ENCODE results near the gene CACNA1G.

CACNA1G gene

GRCh38 chr17:50560185-50560824 lies at the start of gene CACNA1G:
Gene CACNA1G, plus strand, starts transcription at chr17:50560715. Its CDS starts 745 bp downstream, at chr17:50561460.
- Histone ChIP-seq H3K4me3 (ENCODE audit: low read depth, low read length) (peak within 1 kb of the TSS; percentile 78), H3K36me3 (peaks cover 8% of the 10 kb centered on the region), H3K27me3 (ENCODE audit: insufficient read depth, low read depth, severe bottlenecking) (no peaks in the 10 kb centered on the region), H3K9me3 (ENCODE audit: severe bottlenecking) (no peaks in the 10 kb centered on the region), H3K27ac (peak within 1 kb of the TSS; percentile 89)
- peak; percentile 97 for DNase-seq
- 0 out of 2 replicates have a peak, but pooled peaks have one; percentile 10 for TF ChIP-seq CTCF (IDR thresholded peaks at IDR 0.05; ENCODE audit: low read depth, low read length)

DNA sequence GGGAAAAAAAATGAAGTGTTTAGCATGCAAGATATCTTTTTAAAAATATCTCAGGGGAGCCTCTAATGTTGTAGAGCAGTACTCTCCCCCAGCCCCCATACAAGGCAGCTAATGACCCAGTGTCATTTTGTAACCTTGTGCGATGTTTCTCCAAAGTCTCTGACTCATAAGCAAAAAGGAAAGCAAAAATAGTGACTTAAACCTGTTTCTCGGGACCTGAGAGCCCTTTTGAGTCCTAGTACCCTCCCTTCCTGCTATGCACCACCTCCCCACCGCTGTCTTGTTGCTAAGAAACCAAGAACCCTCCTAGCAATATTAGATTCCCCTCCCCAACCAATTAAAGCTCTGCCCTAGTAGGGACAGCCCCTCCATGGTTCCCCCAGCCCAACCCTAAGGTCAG lies 49.5 kb upstream of the CACNA1G start:
- no peaks in the 10 kb centered on the region for H3K27me3 ChIP-seq (ENCODE audit: insufficient read depth, low read depth, severe bottlenecking)
- no peak for TF ChIP-seq CTCF (IDR thresholded peaks at IDR 0.05; ENCODE audit: low read depth, low read length)
- H3K4me3 ChIP-seq (ENCODE audit: low read depth, low read length) = no peak overlapping the region
- no peaks in the 10 kb centered on the region for H3K9me3 ChIP-seq (ENCODE audit: severe bottlenecking)
- no peaks in the 10 kb centered on the region for H3K36me3 ChIP-seq
- no peak for DNase-seq
- H3K27ac ChIP-seq = no peak overlapping the region

GRCh38 chr17:50513495-50513894 lies 47.0 kb upstream of the CACNA1G start:
- no peak for DNase-seq
- Histone ChIP-seq H3K27me3 (ENCODE audit: insufficient read depth, low read depth, severe bottlenecking) (no peaks in the 10 kb centered on the region), H3K36me3 (no peaks in the 10 kb centered on the region), H3K27ac (no peak overlapping the region), H3K4me3 (ENCODE audit: low read depth, low read length) (no peak overlapping the region), H3K9me3 (ENCODE audit: severe bottlenecking) (no peaks in the 10 kb centered on the region)
- TF ChIP-seq CTCF (IDR thresholded peaks at IDR 0.05; ENCODE audit: low read depth, low read length) = no peak

GRCh38 chr17:50514388-50514787 lies 46.1 kb upstream of the CACNA1G start:
- Histone ChIP-seq H3K36me3 (no peaks in the 10 kb centered on the region), H3K9me3 (ENCODE audit: severe bottlenecking) (no peaks in the 10 kb centered on the region), H3K27ac (no peak overlapping the region), H3K4me3 (ENCODE audit: low read depth, low read length) (no peak overlapping the region), H3K27me3 (ENCODE audit: insufficient read depth, low read depth, severe bottlenecking) (no peaks in the 10 kb centered on the region)
- no peak for TF ChIP-seq CTCF (IDR thresholded peaks at IDR 0.05; ENCODE audit: low read depth, low read length)
- no peak for DNase-seq

- H3K4me3 ChIP-seq (ENCODE audit: low read depth, low read length) = no peak overlapping the region
- no peaks in the 10 kb centered on the region for H3K36me3 ChIP-seq
- H3K9me3 ChIP-seq (ENCODE audit: severe bottlenecking) = no peaks in the 10 kb centered on the region
- DNase-seq = no peak
- no peaks in the 10 kb centered on the region for H3K27me3 ChIP-seq (ENCODE audit: insufficient read depth, low read depth, severe bottlenecking)
- TF ChIP-seq CTCF (IDR thresholded peaks at IDR 0.05; ENCODE audit: low read depth, low read length) = no peak
- H3K27ac ChIP-seq = no peak overlapping the region
These were observed 45.4 kb upstream of the CACNA1G start for GRCh38 chr17:50514936-50515702.
